ENCODE measurements around the gene FSTL5.

The FSTL5 gene

GRCh38 chr4:161530710-161531109 lies 633.1 kb downstream of the FSTL5 start:
- no peaks in the 10 kb centered on the region for H3K36me3 ChIP-seq (ENCODE audit: control insufficient read depth, insufficient read depth, low read length)
- no peaks in the 10 kb centered on the region for H3K27me3 ChIP-seq (replicated peaks; ENCODE audit: control insufficient read depth, insufficient read depth, low read length)
- no peak overlapping the region for H3K4me3 ChIP-seq (replicated peaks; ENCODE audit: low read depth, low read length)
- DNase-seq (ENCODE audit: extremely low read depth, insufficient read length): no peak
- no peak for TF ChIP-seq CTCF (IDR thresholded peaks at IDR 0.05; ENCODE audit: insufficient read depth, low read length, poor library complexity, severe bottlenecking)

DNA sequence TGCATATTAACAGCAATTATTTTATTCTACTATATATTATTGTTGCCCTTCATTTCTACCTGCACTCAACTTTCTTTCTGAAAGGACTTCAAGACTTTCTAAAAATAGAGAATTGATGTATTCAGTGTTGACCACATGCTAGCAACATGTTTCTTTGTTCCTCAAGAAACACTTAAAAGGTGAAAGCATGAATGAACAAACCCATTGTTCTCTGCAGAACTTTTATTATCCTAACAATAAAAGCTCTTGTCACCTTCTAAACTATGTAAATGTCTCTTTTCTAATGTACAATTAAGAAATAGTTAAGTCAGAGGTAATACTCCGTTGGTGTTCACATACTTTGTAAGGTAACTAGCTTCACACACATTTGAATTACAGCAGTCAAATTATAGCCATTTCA lies 638.7 kb downstream of the FSTL5 start:
- H3K27me3 ChIP-seq (replicated peaks; ENCODE audit: control insufficient read depth, insufficient read depth, low read length): no peaks in the 10 kb centered on the region
- H3K4me3 ChIP-seq (replicated peaks; ENCODE audit: low read depth, low read length): no peak overlapping the region
- no peak for DNase-seq (ENCODE audit: extremely low read depth, insufficient read length)
- TF ChIP-seq CTCF (IDR thresholded peaks at IDR 0.05; ENCODE audit: insufficient read depth, low read length, poor library complexity, severe bottlenecking): no peak
- no peaks in the 10 kb centered on the region for H3K36me3 ChIP-seq (ENCODE audit: control insufficient read depth, insufficient read depth, low read length)

DNA sequence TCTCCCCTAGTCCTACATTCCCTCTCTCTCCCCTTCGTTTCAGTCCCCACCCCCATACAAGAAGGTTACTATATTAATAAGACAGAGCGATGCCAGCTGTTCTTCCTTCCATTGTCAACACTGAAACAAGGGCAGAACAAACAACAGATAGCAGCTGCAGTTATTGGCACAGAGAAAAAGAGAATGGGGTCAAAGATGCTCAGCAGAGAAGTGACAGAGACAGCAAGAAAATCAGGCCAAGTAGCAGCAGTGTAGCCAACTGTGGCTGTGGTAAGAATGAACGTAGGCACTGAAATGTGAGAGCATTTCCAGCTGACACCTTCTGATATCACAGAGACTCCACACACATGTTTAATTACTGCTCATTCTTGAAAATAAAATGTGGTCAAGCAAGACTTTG lies 641.8 kb downstream of the FSTL5 start:
- Histone ChIP-seq H3K27me3 (replicated peaks; ENCODE audit: control insufficient read depth, insufficient read depth, low read length) (no peaks in the 10 kb centered on the region), H3K36me3 (ENCODE audit: control insufficient read depth, insufficient read depth, low read length) (no peaks in the 10 kb centered on the region), H3K4me3 (replicated peaks; ENCODE audit: low read depth, low read length) (no peak overlapping the region)
- no peak for DNase-seq (ENCODE audit: extremely low read depth, insufficient read length)
- no peak for TF ChIP-seq CTCF (IDR thresholded peaks at IDR 0.05; ENCODE audit: insufficient read depth, low read length, poor library complexity, severe bottlenecking)

GRCh38 chr4:161519611-161520010 lies 644.2 kb downstream of the FSTL5 start:
- no peak for TF ChIP-seq CTCF (IDR thresholded peaks at IDR 0.05; ENCODE audit: insufficient read depth, low read length, poor library complexity, severe bottlenecking)
- Histone ChIP-seq H3K27me3 (replicated peaks; ENCODE audit: control insufficient read depth, insufficient read depth, low read length) (no peaks in the 10 kb centered on the region), H3K4me3 (replicated peaks; ENCODE audit: low read depth, low read length) (no peak overlapping the region), H3K36me3 (ENCODE audit: control insufficient read depth, insufficient read depth, low read length) (no peaks in the 10 kb centered on the region)
- DNase-seq (ENCODE audit: extremely low read depth, insufficient read length): no peak

GRCh38 chr4:161517941-161518340 lies 645.9 kb downstream of the FSTL5 start:
- no peak for DNase-seq (ENCODE audit: extremely low read depth, insufficient read length)
- Histone ChIP-seq H3K36me3 (ENCODE audit: control insufficient read depth, insufficient read depth, low read length) (no peaks in the 10 kb centered on the region), H3K27me3 (replicated peaks; ENCODE audit: control insufficient read depth, insufficient read depth, low read length) (no peaks in the 10 kb centered on the region), H3K4me3 (replicated peaks; ENCODE audit: low read depth, low read length) (no peak overlapping the region)
- TF ChIP-seq CTCF (IDR thresholded peaks at IDR 0.05; ENCODE audit: insufficient read depth, low read length, poor library complexity, severe bottlenecking): no peak

DNA sequence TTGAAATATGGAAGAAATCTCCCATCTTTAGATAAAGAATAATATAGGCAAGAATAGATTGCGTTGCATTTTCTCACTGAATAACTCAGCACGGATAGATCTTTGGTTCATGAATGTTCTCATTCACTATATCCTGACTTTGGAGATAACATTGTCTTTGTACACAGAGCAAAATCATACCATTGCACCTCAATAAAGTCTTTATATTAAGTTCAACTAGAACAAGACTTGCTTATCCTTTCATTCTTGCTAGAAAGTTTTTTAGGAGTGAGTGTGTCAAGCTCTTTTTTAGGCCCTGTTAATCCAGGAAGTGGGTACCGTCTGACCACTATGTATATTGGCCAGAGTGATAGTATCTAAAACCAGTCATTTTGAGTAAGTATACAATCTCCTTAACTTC lies 658.7 kb downstream of the FSTL5 start:
- TF ChIP-seq CTCF (IDR thresholded peaks at IDR 0.05; ENCODE audit: insufficient read depth, low read length, poor library complexity, severe bottlenecking): no peak
- Histone ChIP-seq H3K4me3 (replicated peaks; ENCODE audit: low read depth, low read length) (no peak overlapping the region), H3K27me3 (replicated peaks; ENCODE audit: control insufficient read depth, insufficient read depth, low read length) (no peaks in the 10 kb centered on the region), H3K36me3 (ENCODE audit: control insufficient read depth, insufficient read depth, low read length) (no peaks in the 10 kb centered on the region)
- no peak for DNase-seq (ENCODE audit: extremely low read depth, insufficient read length)

Data from GM06990 (cell line).